Urinary bladder (tissue), 4 donors: ENCODE results near the gene MCC. TPM values are rescaled to one million over a fixed set of nuclear protein-coding genes. Genes with fewer than 3 reads are reported as not detected.

ENCODE experiments used
- DNase-seq: peaks from one replicate; pipeline ENCODE4 v3.0.0-alpha.2; 2015; ENCODE audit errors: extremely low spot score
- H3K27ac ChIP-seq: one replicate; pipeline ENCODE4 v1.5.1; 2013; ENCODE audit warnings: low read depth, mild to moderate bottlenecking, moderate library complexity
- H3K36me3 ChIP-seq: one replicate; pipeline ENCODE4 v1.6.1; 2013; ENCODE audit warnings: mild to moderate bottlenecking, moderate library complexity; ENCODE audit not compliant: insufficient read depth
- H3K4me1 ChIP-seq: one replicate; pipeline ENCODE4 v1.6.1; 2013; ENCODE audit warnings: mild to moderate bottlenecking, moderate library complexity; ENCODE audit not compliant: insufficient read depth
- H3K4me3 ChIP-seq: one replicate; pipeline ENCODE4 v1.5.1; 2013; ENCODE audit warnings: low read depth, low read length
- WGBS: extraction: QIAGEN DNeasy Blood & Tissue Kit; methylation state at CpG from one replicate; pipeline ENCODE4 v1.1.7; 2013; 5-methylcytosine and 5-hydroxymethylcytosine counted together
- polyA plus RNA-seq: library from polyadenylated mRNA; stranded (reverse); fragments of 200-250 nt; gene quantifications from one replicate; pipeline ENCODE4 v1.2.3, GENCODE V29; 2013
- total RNA-seq: library from RNA; depleted of rRNA; stranded (reverse); fragments of >200 nt; gene quantifications from one replicate; pipeline ENCODE4 v1.2.3, GENCODE V29; 2014
- donor health status: healthy with polysubstance abuse.
- donor health status: healthy.

The MCC gene
- total and polyA plus RNA-seq, 2 donors, result 17.2 to 60.7 TPM

DNA sequence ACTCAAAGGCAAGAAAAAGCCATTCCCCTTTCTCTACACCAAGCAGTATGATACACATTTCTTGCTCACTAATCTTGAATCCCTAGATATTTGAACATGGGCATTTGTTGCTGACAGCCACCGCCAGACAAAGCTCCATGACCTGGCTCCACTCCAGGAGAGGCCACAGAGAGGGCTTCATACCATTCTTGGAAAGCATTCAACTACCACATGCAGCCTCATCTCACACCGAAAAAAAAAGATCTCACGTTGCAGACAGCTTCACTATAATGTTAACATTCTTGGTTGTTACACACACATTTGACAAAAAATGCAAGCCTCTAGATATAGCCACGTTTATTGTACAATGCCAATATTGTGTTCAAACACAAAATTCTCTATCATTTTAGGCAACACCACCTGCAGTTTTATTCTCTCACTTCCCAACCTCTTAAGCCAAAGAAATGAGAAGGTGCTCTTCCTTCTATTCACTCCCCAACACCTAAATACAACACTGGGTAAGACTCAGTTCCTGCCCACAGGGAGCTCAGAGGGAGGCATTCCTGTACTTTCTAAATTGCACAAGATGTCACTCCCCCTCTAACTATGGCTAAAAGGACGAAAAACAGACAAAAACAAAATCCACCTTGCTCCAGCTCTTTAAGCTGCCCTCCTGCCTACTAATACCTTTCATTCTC, 275.9 kb downstream of the MCC start:
- no peaks in the 10 kb centered on the region for H3K36me3 ChIP-seq
- DNase-seq, result no peak
- peaks cover 4% of the 10 kb centered on the region for H3K4me1 ChIP-seq
- no peak overlapping the region for H3K27ac ChIP-seq
- 28% methylated on average over 5 of the region's 5 CpGs for WGBS
- H3K4me3 ChIP-seq, result no peak overlapping the region

DNA sequence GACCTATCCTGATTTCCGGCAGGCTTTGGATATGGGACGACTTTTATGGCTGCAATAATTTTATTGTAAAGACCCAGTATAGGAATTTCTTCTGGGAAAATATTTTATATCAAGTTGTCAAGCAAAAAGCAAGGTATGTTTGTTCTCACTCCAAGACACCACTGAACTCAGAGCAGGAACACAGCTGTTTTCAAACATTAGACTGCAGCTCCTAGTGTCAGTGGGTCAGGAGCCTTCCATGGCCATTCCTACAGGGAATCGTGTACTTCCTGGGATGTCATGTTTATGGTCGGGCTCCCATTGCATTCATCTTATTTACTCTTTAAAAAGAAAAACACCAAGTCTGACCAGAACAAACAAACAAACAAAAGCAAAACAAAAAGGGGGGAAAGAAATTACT, 278.8 kb downstream of the MCC start:
- no peak overlapping the region for H3K4me3 ChIP-seq
- no peak overlapping the region for H3K27ac ChIP-seq
- no peak for DNase-seq
- no peaks in the 10 kb centered on the region for H3K36me3 ChIP-seq
- H3K4me1 ChIP-seq, result peaks cover 1% of the 10 kb centered on the region
- WGBS, result 79% methylated on average over 4 of the region's 4 CpGs

DNA sequence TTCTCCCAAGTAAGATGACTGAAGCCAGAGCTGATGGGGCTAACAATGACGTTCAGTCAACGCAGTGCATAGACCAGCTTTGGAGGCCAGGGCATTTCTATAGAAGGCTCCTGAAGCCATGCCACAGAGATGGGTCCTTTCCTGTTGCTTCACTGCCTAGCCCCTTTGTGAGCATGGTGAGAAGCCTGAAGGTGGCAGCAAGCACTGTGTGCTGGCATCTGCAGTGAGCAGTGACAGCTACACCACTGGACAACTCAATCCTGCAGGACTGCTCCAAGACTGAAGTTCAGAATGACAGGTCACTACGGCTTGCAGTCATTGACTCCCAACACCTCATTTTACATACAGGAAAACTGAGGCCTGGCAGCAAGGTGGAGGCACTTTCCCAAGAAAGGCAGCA, 282.4 kb downstream of the MCC start:
- Histone ChIP-seq H3K4me3 (no peak overlapping the region), H3K27ac (no peak overlapping the region), H3K4me1 (peaks cover 3% of the 10 kb centered on the region), H3K36me3 (no peaks in the 10 kb centered on the region)
- DNase-seq, result no peak
- 82% methylated on average over 3 of the region's 3 CpGs for WGBS

DNA sequence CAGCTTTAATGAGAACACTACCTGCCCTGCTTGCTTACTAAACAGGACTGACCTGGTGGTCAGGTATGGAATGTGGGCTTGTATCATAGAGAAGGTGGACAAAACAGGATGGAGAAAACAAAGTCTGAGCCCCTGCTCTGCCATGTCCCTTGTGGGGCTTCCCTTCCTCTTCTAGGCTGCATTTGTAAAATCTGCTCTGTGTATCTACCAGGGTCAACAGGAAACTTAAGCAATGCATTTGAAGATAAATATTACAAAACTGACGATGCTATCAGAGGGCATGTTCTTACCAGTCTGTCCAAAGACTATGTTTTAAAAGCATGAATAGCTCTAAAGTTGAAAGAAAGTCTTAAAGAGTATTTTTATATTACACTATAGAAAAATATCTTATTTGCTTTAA, 282.9 kb downstream of the MCC start:
- Histone ChIP-seq H3K36me3 (no peaks in the 10 kb centered on the region), H3K27ac (no peak overlapping the region), H3K4me3 (no peak overlapping the region), H3K4me1 (peaks cover 3% of the 10 kb centered on the region)
- no peak for DNase-seq
- 76% methylated on average over 1 of the region's 1 CpG for WGBS

DNA sequence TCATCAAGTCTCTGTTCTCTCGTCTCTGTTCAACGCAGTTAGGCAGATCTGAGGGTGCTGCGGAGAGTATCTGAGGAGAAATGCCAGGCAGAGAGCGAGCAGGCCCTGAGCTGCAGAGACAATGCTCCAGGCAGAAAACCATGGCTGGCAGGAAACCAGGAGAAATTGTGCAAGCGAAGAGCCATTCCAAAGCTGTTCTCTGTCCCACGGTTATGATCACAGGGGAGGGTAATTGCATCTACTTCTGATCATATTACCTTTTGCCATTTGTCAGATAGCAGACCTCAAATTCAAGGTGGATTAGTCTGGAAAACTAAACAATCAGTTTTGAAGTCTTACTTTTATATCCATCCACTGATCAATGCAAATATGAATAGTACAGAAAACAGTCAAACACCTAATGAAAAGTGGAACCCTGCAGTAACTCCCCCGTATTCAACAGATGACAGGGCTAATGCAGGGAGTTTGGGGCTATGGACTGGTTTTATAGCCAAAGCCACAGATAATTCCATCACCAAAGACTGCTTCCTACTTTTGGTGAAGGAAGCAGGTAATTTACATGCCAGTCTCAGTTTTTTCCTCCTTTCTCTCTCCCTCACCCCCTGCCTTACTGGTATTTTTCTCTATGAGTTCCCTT, 283.6 kb downstream of the MCC start:
- no peak overlapping the region for H3K4me3 ChIP-seq
- WGBS, result 77% methylated on average over 7 of the region's 7 CpGs
- no peaks in the 10 kb centered on the region for H3K36me3 ChIP-seq
- DNase-seq, result no peak
- H3K4me1 ChIP-seq, result peaks cover 3% of the 10 kb centered on the region
- H3K27ac ChIP-seq, result no peak overlapping the region

DNA sequence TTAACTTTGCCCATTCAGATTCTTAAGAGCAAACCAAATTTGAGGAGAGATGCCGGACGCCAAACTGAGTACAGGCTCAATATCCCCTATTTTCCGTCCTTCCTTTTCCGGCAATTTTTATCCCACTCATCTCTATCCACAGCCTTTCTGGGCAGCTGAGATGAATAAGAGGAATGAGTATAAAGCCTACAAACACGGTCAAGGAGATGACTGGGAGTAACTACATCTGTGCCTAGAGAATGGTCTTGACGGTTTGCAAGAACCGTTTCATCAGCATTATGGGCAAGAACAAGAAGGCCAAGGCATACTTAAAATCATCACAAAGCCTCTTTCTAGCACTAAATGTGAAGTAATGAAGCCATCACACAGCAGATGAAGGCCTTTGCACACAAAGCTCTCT, 284.3 kb downstream of the MCC start:
- WGBS, result 88% methylated on average over 7 of the region's 7 CpGs
- H3K4me1 ChIP-seq, result peaks cover 3% of the 10 kb centered on the region
- no peak overlapping the region for H3K4me3 ChIP-seq

DNA sequence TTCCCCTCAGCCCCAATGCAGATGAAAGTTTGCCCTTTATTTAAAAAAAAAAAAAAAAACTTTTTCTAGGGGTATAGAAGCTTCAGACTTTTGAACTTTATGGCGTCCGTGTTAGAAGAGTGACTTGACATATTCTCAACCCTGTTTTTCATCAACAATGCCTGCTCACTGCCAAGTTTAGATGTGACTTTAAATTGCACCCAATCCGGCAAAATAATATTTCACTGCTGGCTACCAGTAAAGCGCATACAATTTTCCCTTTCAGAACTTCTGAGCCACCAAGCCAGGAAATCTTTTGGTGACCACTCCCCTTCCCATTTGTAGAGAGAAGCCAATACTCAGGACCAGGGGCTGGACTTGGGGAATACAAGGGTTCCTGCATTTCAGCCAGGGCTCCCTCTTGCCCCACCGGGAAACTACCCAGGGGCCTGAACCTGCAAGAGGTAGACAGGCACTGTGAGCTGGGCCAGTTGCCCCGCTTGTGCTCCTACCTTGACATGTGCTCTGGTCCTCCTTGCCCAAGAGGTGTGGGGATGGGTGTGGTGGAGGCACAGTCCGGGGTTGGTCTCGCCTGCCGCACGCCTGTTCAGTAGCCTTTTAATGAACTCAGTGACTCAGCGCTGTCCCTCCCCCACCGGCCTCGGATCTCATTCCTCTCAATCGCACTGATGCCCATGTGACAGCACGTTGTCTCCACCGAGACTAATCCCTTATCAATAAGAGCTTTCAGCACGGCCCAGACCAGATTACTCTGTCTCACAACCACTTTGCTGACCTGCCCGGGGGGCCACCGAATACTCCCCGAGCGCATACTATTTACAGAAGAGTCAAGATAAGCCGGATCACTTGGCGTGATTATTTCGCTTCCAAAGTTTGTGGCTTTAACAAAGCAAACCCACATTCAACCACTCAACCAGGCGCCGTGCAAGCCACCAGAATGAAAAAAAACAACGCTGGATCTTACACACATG, 285.2 kb downstream of the MCC start:
- Histone ChIP-seq H3K4me3 (no peak overlapping the region), H3K36me3 (no peaks in the 10 kb centered on the region), H3K4me1 (peaks cover 3% of the 10 kb centered on the region), H3K27ac (peak overlapping the region; percentile 67)
- no peak for DNase-seq
- WGBS, result 30% methylated on average over 27 of the region's 27 CpGs

More for the DNA sequence above, 284.3 kb downstream of the MCC start:
- Histone ChIP-seq H3K36me3 (no peaks in the 10 kb centered on the region), H3K27ac (no peak overlapping the region)
- DNase-seq, result no peak

DNA sequence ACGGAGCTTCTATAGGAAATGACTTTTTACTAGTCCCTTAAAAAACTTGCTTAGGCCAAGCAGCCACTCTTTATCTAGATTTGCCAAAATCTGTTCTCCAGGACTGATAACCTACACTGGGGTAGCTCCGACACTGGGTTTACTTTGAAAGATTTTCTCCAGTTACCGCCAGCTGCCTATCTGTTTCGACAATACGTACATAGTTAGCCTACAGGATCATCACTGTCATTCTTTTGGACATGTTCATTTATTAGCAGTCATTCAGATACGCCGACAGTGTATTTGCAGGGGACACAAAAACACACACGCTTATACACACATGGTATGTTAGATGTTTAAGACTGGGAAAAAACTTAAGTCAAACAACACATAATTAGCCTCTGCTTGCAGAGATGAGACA, 286.0 kb downstream of the MCC start:
- Histone ChIP-seq H3K4me3 (no peak overlapping the region), H3K4me1 (peaks cover 3% of the 10 kb centered on the region), H3K27ac (no peak overlapping the region), H3K36me3 (no peaks in the 10 kb centered on the region)
- 88% methylated on average over 8 of the region's 8 CpGs for WGBS
- no peak for DNase-seq

DNA sequence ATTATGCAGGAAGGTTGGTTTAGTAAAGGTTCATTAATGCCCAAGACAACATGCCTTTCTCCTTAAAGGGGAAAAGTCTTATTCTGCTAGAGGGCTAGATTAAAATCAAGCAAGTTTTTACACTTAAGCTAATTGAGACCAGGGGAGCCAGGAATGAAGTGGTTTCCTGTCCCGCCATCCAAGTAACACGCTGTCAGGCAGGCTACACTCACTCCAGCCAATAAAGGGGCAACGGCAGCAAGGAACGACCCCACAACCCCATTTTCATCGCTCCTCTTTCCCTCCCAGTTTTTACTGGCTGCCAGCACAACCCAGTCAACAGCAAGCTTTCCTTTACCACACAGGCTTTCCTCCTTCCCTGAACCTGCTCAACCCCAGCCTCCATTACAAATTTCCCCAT, 286.5 kb downstream of the MCC start:
- 77% methylated on average over 5 of the region's 5 CpGs for WGBS
- Histone ChIP-seq H3K4me1 (peaks cover 3% of the 10 kb centered on the region), H3K4me3 (no peak overlapping the region), H3K27ac (no peak overlapping the region), H3K36me3 (no peaks in the 10 kb centered on the region)
- no peak for DNase-seq

DNA sequence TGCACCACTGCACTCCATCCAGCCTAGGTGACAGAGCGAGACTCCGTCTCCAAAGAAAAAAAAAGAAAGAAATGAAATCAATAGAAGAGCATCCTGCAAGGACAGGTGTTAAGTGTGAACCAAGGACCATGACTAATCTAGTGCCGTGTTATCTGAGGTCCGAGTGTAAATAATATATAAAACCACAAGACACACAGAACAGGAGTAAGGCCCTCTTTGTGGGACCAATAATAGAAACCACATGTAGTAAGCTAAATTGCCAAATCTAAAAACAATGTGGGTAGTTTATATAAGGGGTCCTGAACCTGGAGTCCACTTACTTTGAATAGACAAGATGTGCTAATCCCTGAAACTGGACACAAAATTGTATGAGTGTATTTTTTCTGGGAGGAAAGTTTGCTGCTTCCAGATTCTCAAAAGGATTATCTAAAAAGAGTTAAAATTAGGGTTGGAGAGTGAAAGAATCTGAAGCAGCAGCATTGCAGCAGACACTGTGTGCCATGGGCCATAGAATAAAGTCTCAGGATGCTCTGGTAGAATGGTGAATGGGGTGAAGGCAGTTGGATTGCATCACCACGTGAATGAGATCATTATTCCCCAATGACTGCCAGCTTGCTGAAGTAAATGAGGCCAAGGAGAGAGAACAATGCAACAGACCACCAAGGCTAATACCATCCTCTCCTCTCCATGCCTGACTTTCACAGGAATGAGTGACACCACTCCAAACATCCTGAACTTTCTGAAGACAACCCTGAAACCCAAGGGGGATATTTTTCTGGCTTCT, 288.9 kb downstream of the MCC start:
- Histone ChIP-seq H3K4me3 (no peak overlapping the region), H3K36me3 (no peaks in the 10 kb centered on the region), H3K27ac (no peak overlapping the region), H3K4me1 (peaks cover 3% of the 10 kb centered on the region)
- 70% methylated on average over 5 of the region's 5 CpGs for WGBS
- no peak for DNase-seq

DNA sequence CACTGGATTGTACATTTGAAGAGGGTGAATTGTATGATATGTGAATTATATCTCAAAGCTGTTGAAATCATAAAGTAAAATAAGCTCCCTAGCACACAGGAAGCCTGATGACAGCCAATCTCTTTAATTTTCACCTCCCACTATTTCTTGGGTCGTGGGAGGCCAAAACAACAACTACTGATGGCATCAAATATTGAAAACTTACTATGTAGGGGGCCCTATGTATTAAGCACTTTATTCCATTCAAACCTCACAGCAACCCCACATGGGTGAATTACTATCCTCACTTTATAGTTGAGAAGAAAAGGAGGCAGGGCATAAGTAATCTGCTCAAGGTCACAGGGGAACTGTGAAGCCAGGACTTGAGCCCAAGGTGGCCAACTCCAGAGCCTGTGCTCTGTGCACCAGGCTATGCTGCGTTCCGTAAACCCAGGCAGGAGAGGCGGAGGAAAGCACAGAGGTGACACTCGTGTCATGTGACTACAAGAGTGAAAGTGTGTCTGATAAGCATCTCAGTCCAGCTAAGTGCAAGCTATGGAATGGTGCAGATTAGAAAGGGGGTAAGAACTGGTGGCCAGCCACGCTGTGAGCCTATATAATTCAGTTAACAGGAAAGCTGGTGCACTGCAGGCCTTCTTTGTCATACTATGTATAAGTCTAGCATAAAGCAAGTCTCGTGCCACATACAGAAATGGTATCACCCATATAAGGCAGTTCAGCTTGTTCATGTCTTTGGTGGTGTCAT, 290.6 kb downstream of the MCC start:
- H3K4me3 ChIP-seq, result no peak overlapping the region
- no peak for DNase-seq
- no peaks in the 10 kb centered on the region for H3K36me3 ChIP-seq
- no peak overlapping the region for H3K27ac ChIP-seq
- WGBS, result 90% methylated on average over 7 of the region's 7 CpGs
- H3K4me1 ChIP-seq, result peaks cover 2% of the 10 kb centered on the region

DNA sequence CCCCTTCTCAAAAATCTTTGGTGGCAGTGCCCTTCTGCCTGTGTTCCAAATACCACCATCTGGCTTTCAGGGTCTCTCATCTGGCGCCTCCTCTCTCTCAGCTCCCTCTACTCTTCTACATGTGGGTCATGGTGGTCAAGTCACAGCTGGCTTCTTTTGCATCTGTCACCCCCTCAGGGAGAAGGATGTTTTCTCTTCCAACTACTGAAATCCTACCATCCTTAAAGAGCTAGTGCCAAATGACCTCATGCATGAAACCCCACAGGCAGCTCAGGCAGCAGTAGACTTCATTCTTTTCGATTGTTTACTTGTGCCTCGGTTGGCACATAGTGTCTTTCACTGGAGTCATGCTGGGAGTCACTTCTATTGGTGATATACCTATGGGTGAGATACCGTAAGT, 292.5 kb downstream of the MCC start:
- H3K36me3 ChIP-seq, result no peaks in the 10 kb centered on the region
- WGBS, result 93% methylated on average over 4 of the region's 4 CpGs
- no peak overlapping the region for H3K27ac ChIP-seq
- H3K4me3 ChIP-seq, result no peak overlapping the region
- DNase-seq, result no peak
- H3K4me1 ChIP-seq, result peaks cover 1% of the 10 kb centered on the region

DNA sequence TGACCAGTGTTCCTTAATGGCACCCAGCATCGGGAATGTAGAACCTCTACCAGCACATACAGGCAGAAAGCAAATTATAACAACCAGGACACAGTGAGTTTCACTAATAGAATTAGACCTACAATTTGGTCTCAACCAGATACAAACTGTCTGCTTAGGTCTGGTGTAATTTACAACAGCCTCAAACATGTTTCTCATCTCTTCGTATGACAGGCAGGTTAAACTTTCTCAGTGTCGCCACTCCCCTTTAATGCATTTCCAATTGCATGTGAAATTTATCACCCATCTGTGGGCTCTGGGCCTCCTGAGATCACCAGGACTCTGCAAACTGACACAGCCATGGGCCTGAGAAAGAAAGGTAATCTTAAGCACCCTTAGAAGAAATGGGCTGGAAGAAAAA, 293.0 kb downstream of the MCC start:
- Histone ChIP-seq H3K4me3 (no peak overlapping the region), H3K36me3 (no peaks in the 10 kb centered on the region), H3K27ac (no peak overlapping the region), H3K4me1 (peaks cover 1% of the 10 kb centered on the region)
- WGBS, result 90% methylated on average over 3 of the region's 3 CpGs
- DNase-seq, result no peak
